ENCODE results near the gene C2orf42. TPM values are rescaled to one million over a fixed set of nuclear protein-coding genes. Genes with fewer than 3 reads are reported as not detected.

C2orf42 gene
- total and polyA plus RNA-seq, 10 of the 15 experiments (the other 5 are each of a cell fraction or from before 2014, with no cell fraction given): 5.5 to 19.8 (median 11.5) TPM

GRCh38 chr2:70161069-70161534 lies 29.7 kb downstream of the C2orf42 start:
- no peak overlapping the region; the same call in 1 of the 2 replicates for H3K4me3 ChIP-seq
- 0% methylated on average over 2 of the region's 2 CpGs for WGBS (ENCODE audit: insufficient coverage, insufficient replicate concordance, low lambda C conversion rate, missing lambda C conversion rate)
- RAD21 ChIA-PET (ENCODE audit: unreplicated experiment): interaction anchor here (0.6 to 3.4 kb wide), 25 partner anchors 11 to 372 kb away, joined by 3 to 23 read pairs (median 4); partner anchors contain the start of genes C2orf42, MXD1, PCYOX1 and SNRPG
- H3K4me1 ChIP-seq (ENCODE audit: control insufficient read depth, insufficient read depth, low read length): peaks cover 18% of the 10 kb centered on the region
- no peaks in the 10 kb centered on the region for H3K27me3 ChIP-seq (replicated peaks in 1 of 2; ENCODE audit: control insufficient read depth in 2 of 2, insufficient read depth in 2 of 2, low read length in 1 of 2)
- CTCF ChIA-PET: interaction anchor here (0.6 to 3.6 kb wide), 15 partner anchors 12 to 436 kb away, joined by 3 to 22 read pairs (median 4); partner anchors contain the start of genes C2orf42 and MXD1
- H3K27ac ChIP-seq (ENCODE audit: control insufficient read depth, insufficient read depth): peak overlapping the region; percentile 78
- H3K9ac ChIP-seq (ENCODE audit: control insufficient read depth, insufficient read depth, low read length): peak overlapping the region; percentile 45
- intact Hi-C loops (cut with micrococcal nuclease; ENCODE audit: unreplicated experiment) (loop anchor here (1.0 to 5.0 kb wide), 2 partner anchors 29 to 249 kb away; no protein-coding TSS in a partner anchor), in situ Hi-C loops (cut with MboI) (no loop called here)
- DNase-seq (ENCODE audit: low read depth, low spot score) (peak; percentile 99), FAIRE-seq (peak; percentile 99), ATAC-seq (peak; percentile 95)
- no peaks in the 10 kb centered on the region for H4K20me1 ChIP-seq (ENCODE audit: control insufficient read depth, insufficient read depth)
- peak overlapping the region; percentile 64; the same call in 1 of the 2 replicates for H2AFZ ChIP-seq (ENCODE audit: control insufficient read depth, low read depth, low read length)
- BruUV-seq (replicated peaks): no TSS peak
- H3K79me2 ChIP-seq (ENCODE audit: control insufficient read depth, insufficient read depth, low read length): no peaks in the 10 kb centered on the region
- SMC1A ChIA-PET (ENCODE audit: uncharacterized antibody, unreplicated experiment): interaction anchor here (0.6 to 6.0 kb wide), 24 partner anchors 11 to 249 kb away, joined by 3 to 38 read pairs (median 4); partner anchors contain the start of genes C2orf42, MXD1 and SNRPG
- POLR2A ChIA-PET: interaction anchor here (0.6 to 3.0 kb wide), 14 partner anchors 9 to 248 kb away, joined by 3 to 26 read pairs (median 6); partner anchors contain the start of genes C2orf42, MXD1, PCYOX1 and SNRPG
- peak overlapping the region; percentile 81 for H3K4me2 ChIP-seq (ENCODE audit: control insufficient read depth, insufficient read depth)
- H3K36me3 ChIP-seq (ENCODE audit: control insufficient read depth in 2 of 2, insufficient read depth in 2 of 2, low read length in 1 of 2): peaks cover 0 to 5% of the 10 kb centered on the region in 2 experiments; a peak in 2 of 4 replicates
- H3K9me3 ChIP-seq (replicated peaks; ENCODE audit: control insufficient read depth, insufficient read depth, low read length): no peaks in the 10 kb centered on the region
- TF ChIP-seq, protein P1, sequence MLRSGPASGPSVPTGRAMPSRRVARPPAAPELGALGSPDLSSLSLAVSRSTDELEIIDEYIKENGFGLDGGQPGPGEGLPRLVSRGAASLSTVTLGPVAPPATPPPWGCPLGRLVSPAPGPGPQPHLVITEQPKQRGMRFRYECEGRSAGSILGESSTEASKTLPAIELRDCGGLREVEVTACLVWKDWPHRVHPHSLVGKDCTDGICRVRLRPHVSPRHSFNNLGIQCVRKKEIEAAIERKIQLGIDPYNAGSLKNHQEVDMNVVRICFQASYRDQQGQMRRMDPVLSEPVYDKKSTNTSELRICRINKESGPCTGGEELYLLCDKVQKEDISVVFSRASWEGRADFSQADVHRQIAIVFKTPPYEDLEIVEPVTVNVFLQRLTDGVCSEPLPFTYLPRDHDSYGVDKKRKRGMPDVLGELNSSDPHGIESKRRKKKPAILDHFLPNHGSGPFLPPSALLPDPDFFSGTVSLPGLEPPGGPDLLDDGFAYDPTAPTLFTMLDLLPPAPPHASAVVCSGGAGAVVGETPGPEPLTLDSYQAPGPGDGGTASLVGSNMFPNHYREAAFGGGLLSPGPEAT (IDR thresholded peaks at IDR 0.05; ENCODE audit: low read depth): peak; percentile 44; the same call in 1 of the 2 replicates
- TF ChIP-seq EED (IDR thresholded peaks at IDR 0.05; ENCODE audit: low read depth): peak; percentile 92
- TF ChIP-seq RUNX3 (IDR thresholded peaks at IDR 0.05; ENCODE audit: low read length): peak; percentile 96
- no peak for TF ChIP-seq RBBP5 (conservative IDR thresholded peaks at IDR 0.05)
- no peak for TF ChIP-seq ZNF274 (IDR thresholded peaks at IDR 0.05; ENCODE audit: insufficient read depth, insufficient read length)
- peak; percentile 46 for TF ChIP-seq NR2C1 (IDR thresholded peaks at IDR 0.05)
- TF ChIP-seq SMAD5 (IDR thresholded peaks at IDR 0.05; ENCODE audit: low read depth): no peak
- TF ChIP-seq CREM (IDR thresholded peaks at IDR 0.05; ENCODE audit: low read depth): peak; percentile 86
- TF ChIP-seq ZSCAN29 (IDR thresholded peaks at IDR 0.05): 0 out of 2 replicates have a peak, but pooled peaks have one; percentile 3
- peak; percentile 89 for TF ChIP-seq ZNF24 (IDR thresholded peaks at IDR 0.05)
- no peak for TF ChIP-seq SREBF1 (IDR thresholded peaks at IDR 0.05; ENCODE audit: low read length)
- TF ChIP-seq EZH2 (IDR thresholded peaks at IDR 0.05; ENCODE audit: borderline replicate concordance, control insufficient read depth, low read depth, low read length): no peak
- TF ChIP-seq TARDBP (IDR thresholded peaks at IDR 0.05; ENCODE audit: borderline replicate concordance): no peak
- TF ChIP-seq WRNIP1 (IDR thresholded peaks at IDR 0.05; ENCODE audit: borderline replicate concordance, low read depth, low read length): no peak
- TF ChIP-seq CHD2 (IDR thresholded peaks at IDR 0.05; ENCODE audit: borderline replicate concordance, low read depth, low read length): peak; percentile 56; the same call in 1 of the 2 replicates
- peak; percentile 73 for TF ChIP-seq ATF7 (IDR thresholded peaks at IDR 0.05; ENCODE audit: low read depth)
- TF ChIP-seq SREBF2 (IDR thresholded peaks at IDR 0.05; ENCODE audit: low read length): no peak
- peak; percentile 98 for TF ChIP-seq SPI1 (IDR thresholded peaks at IDR 0.05; ENCODE audit: borderline replicate concordance, insufficient read depth, low read depth, low read length)
- peak; percentile 79 to 85 for TF ChIP-seq BHLHE40 (IDR thresholded peaks at IDR 0.05; ENCODE audit: borderline replicate concordance in 1 of 2, low read depth in 2 of 2, low read length in 1 of 2)
- TF ChIP-seq CEBPB (IDR thresholded peaks at IDR 0.05; ENCODE audit: borderline replicate concordance in 1 of 2, low read depth in 2 of 2, low read length in 2 of 2): no peak
- TF ChIP-seq NRF1 (conservative IDR thresholded peaks at IDR 0.05; ENCODE audit: low read depth, low read length): no peak
- TF ChIP-seq ZNF207 (IDR thresholded peaks at IDR 0.05; ENCODE audit: borderline replicate concordance): no peak
- no peak for TF ChIP-seq RFX5 (IDR thresholded peaks at IDR 0.05; ENCODE audit: low read depth, low read length)
- no peak for TF ChIP-seq FOS (IDR thresholded peaks at IDR 0.05; ENCODE audit: borderline replicate concordance, extremely low read depth, insufficient read length)
- no peak for TF ChIP-seq RCOR1 (conservative IDR thresholded peaks at IDR 0.05; ENCODE audit: low read depth, low read length)
- TF ChIP-seq TCF12 (IDR thresholded peaks at IDR 0.05; ENCODE audit: low read depth, low read length): peak; percentile 96
